Right cardiac atrium (tissue), 5 donors: ENCODE measurements around the gene NUBP2. TPM values are rescaled to one million over a fixed set of nuclear protein-coding genes. Genes with fewer than 3 reads are reported as not detected.
A peak's percentile ranks its signal among the peaks of the same experiment; 100 is the strongest.
"Not testable (repeated sequence)": the region's sequence is repeated elsewhere in the genome, so short reads cannot be mapped to it uniquely, and the experiment has no call there.

Experiments
- ATAC-seq, 2 donors: fragments of 200-7000 bp; cut with Tn5 transposase; one replicate each; pipeline versions ENCODE4 v1.8.0 to v1.9.1; 2020; ENCODE audit warnings: moderate library complexity in 2 of 2, mild to moderate bottlenecking in 1 of 2
- DNase-seq, 3 donors: peaks; one replicate each; pipeline ENCODE4 v3.0.0-alpha.2; 2020
- H3K27ac ChIP-seq: one replicate; pipeline ENCODE4 v1.5.1; 2013; ENCODE audit warnings: mild to moderate bottlenecking, low read length, control low read depth, moderate library complexity
- H3K27me3 ChIP-seq: one replicate; pipeline ENCODE4 v1.6.1; 2013; ENCODE audit not compliant: control insufficient read depth, insufficient read depth
- H3K4me1 ChIP-seq: one replicate; pipeline ENCODE4 v1.6.1; 2013; ENCODE audit warnings: low read length; ENCODE audit not compliant: control insufficient read depth, insufficient read depth
- H3K4me3 ChIP-seq: one replicate; pipeline ENCODE4 v1.5.1; 2013; ENCODE audit warnings: low read length, control low read depth
- H3K9me3 ChIP-seq: one replicate; pipeline ENCODE4 v1.6.1; 2013; ENCODE audit warnings: low read length; ENCODE audit not compliant: control insufficient read depth
- WGBS: extraction: QIAGEN DNeasy Blood & Tissue Kit; methylation state at CpG from one replicate; pipeline ENCODE4 v1.1.7; 2013; 5-methylcytosine and 5-hydroxymethylcytosine counted together
- intact Hi-C, 4 donors: fragments of 100-400 bp; cut with DNase I; formaldehyde crosslinking; loops; one replicate each; pipeline versions ENCODE4 v1.11.0 to v1.14.0; 2022 to 2023
- polyA plus RNA-seq: library from polyadenylated mRNA; stranded (reverse); fragments of 200-250 nt; gene quantifications from one replicate; pipeline ENCODE4 v1.2.3, GENCODE V29; 2013
- total RNA-seq, 4 donors: library from RNA; stranded (reverse); fragmentation: NEBNext Ultra II Directional; extraction: Animal tissue kit (Norgen Biotek cat#: 25700); gene quantifications; one replicate each; pipeline ENCODE4 v1.2.1, GENCODE V29; 2021
- donor health status: healthy with polysubstance abuse.
- donor health status: DM: no; HTN: yes; CAD: no.
- donor health status: DM: no; HTN: no; CAD: no.
- donor health status: DM: no; HTN: yes; CAD: no; lungs with severe emphysema.
- donor health status: DM: yes; HTN: yes; CAD: no.

The NUBP2 gene
- total and polyA plus RNA-seq, 5 donors = 33.1 to 45.3 (median 37.7) TPM

DNA sequence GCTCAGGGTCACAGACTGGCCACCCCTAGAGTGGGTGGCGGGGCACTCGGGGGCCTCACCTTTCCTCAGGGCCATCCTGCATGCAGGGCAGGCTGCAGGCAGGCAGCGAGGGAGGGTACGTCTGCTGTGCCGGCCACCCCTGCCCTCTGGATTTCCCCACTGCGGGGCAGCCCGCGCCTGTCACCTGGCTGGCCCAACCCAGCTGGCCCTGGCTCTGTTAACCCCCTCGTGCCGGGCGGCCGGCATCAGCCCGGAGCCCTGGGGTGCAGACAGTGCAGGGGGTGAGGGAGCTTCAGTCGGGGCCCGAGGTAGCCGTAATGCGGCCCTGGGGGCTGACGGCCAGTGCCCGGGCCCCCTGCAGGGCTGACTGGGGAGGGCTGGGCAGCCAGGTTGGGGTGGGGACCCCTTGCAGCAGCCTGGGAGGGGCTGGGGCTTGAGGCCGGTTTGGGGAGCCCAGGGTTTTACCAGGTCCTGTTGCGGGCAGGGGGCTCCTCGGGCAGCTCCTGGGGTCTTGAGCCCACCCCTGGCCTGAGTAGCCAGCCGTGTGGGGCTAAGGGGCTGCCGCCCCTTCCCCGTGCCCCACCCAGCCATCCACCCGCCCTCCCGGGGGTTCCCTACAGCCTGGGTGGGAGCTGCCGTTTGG lies 10.9 kb downstream of the NUBP2 start, which contains the start of gene IGFALS:
IGFALS (minus strand) TSS at position 128 of the 643 bp plus-strand sequence; CDS start at position 75, 53 bp downstream.
- ATAC-seq = peak in 1 of 2 donors; percentile 8
- no peaks in the 10 kb centered on the region for H3K9me3 ChIP-seq

DNA sequence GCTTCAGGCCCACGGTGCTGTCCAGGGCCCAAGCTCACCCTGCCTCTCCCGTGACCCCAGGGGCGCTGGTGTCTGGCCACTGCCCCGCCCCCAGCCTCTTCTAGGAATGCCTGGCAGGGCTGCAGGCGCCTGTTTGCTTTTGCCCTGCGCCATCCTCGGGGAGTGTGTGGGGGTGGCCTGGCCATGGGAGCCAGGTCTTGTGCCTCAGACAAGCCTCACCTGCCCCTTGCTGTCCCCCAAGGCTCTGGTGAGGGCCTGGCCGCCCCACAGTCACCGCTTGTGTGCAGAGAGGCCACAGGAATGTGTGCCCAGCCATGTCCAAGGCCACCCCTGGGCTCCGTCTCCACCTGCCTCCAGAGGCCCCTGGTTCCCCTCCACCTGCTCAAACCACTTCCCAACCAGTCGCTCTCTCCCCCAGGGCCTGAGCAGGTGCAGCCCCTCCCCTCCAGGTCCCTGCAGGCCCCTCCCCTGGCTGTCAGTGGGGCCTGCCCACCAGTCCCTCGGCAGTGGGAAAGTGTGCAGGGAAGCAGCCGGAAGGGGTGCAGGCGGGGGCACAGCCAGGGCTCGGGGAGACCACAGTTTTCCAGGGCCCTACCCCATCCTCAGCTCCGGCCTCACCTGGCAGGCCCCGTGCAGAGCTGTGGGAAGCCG lies 11.6 kb downstream of the NUBP2 start:
- ATAC-seq (no peak), DNase-seq (peak in 2 of 3 donors; percentile 40 to 55)
- intact Hi-C loops = no loop called here
- Histone ChIP-seq H3K27ac (no peak overlapping the region), H3K4me3 (no peak overlapping the region), H3K27me3 (no peaks in the 10 kb centered on the region), H3K4me1 (no peaks in the 10 kb centered on the region), H3K9me3 (no peaks in the 10 kb centered on the region)
- WGBS = 64% methylated on average over 18 of the region's 18 CpGs

More for the DNA sequence above, 10.9 kb downstream of the NUBP2 start, which contains the start of gene IGFALS:
- Histone ChIP-seq H3K27ac (no peak within 1 kb of the TSS), H3K4me1 (no peaks in the 10 kb centered on the region), H3K4me3 (no peak within 1 kb of the TSS), H3K27me3 (no peaks in the 10 kb centered on the region)
- DNase-seq = peak in 1 of 3 donors; percentile 46
- intact Hi-C loops = no loop called here
- 58% methylated on average over 28 of the region's 28 CpGs for WGBS

DNA sequence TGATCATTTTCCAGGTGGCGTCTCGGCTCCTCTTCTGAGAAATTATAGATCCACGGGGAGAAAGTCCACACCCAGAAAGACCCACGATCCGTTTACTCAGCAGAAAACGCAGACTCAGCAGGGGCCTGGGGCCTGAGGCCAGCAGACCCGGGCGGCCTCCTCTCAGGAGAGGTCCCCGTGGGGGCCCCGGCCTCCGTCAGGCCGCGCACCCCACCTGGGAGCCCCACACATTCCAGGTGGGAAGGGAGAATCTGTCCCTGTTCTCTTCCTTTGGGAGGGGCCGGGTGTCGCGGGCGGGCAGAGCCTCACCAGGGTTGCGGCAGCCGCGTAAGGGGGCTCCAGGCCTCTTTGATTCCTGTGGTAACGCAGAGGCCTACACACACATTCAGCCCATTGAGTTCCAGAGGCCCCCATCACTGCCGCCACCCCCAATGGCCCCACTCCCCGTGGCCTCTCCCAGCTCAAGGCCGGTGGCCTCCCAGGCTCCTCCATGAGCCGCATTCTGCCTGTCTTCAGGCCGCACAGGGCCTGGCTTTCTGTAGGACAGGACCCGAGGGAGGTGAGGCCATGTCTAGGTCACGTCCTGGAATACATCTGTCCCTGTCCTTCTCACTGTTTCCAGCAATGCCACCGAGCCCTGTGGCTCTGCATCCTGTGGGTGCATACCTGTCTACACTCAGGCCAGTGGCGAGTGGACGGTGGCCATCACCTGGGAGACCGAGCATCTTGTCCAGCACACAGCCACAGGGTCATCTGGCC lies 12.3 kb downstream of the NUBP2 start:
- no peak overlapping the region for H3K4me3 ChIP-seq
- ATAC-seq (no peak), DNase-seq (peak in 2 of 3 donors; percentile 28 to 54)
- intact Hi-C loops = no loop called here
- no peaks in the 10 kb centered on the region for H3K4me1 ChIP-seq
- WGBS = 85% methylated on average over 32 of the region's 32 CpGs
- H3K27me3 ChIP-seq = no peaks in the 10 kb centered on the region
- no peaks in the 10 kb centered on the region for H3K9me3 ChIP-seq
- H3K27ac ChIP-seq = no peak overlapping the region

DNA sequence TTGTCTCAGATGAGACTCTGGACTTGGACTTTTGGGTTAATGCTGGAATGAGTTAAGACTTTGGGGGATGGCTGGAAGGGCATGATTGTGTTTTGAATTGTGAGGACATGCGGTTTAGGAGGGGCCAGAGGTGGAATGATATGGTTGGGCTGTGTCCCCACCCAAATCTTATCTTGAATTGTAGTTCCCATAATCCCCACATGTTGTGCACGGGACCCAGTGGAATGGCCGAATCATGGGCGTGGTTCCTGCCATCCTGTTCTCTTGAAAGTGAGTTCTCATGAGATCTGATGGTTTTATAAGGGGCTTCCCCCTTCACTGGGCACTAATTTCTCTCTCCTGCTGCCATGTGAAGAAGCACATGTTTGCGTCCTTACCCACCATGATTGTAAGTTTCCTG lies 16.5 kb downstream of the NUBP2 start:
- DNase-seq = peak in 1 of 3 donors; percentile 24
- WGBS = 83% methylated on average over 5 of the region's 5 CpGs
- H3K27ac ChIP-seq, H3K9me3 ChIP-seq, H3K4me1 ChIP-seq, intact Hi-C loops, H3K27me3 ChIP-seq, H3K4me3 ChIP-seq, ATAC-seq: not testable (repeated sequence)

DNA sequence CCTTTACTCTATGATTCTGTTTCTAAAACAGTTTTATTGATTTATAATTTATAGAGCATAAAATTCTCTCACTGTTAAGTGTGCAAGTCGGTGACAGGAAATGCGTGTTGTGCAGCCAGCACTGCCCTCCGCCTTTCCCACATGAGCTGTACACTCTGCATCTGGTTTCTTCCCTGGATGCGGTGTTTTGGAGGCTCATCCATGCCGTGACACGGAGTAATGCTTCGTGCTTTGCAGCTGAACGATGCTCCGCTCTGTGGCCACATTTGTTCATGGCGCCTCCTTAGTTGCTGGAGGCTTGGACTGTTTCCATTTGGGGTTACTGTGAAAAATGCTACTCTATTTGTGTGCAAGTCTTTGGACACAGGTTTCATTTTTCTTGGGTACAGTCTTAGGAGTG lies 17.9 kb downstream of the NUBP2 start:
- ATAC-seq = no peak
- 84% methylated on average over 10 of the region's 10 CpGs for WGBS
- intact Hi-C loops = no loop called here

DNA sequence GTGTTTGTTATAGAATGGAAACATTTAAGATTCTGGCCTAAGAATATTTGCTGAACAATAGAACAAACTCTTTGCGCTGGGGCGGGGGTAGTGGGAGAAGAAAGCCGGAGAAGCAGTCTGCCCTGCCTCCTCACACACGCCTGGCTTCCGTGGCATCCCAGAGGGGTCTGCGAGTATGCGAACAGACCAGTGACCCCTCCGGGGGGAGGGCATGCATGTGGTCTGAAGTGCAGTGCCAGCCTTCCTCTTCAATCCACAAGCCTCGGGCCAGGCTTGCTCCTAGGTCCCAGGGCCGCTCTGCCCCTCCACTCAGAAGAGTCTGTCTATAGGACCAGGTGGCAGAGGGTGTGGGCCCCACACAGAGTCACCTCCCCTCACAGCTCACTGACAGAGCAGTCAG lies 24.9 kb downstream of the NUBP2 start:
- WGBS = 92% methylated on average over 10 of the region's 10 CpGs
- intact Hi-C loops = no loop called here
- Histone ChIP-seq H3K4me3 (no peak overlapping the region), H3K27me3 (no peaks in the 10 kb centered on the region), H3K4me1 (no peaks in the 10 kb centered on the region), H3K9me3 (no peaks in the 10 kb centered on the region), H3K27ac (no peak overlapping the region)
- ATAC-seq (peak in 1 of 2 donors; percentile 11), DNase-seq (peak in 2 of 3 donors; percentile 14 to 47)

More for the DNA sequence above, 17.9 kb downstream of the NUBP2 start:
- Histone ChIP-seq H3K27me3 (no peaks in the 10 kb centered on the region), H3K27ac (no peak overlapping the region), H3K4me3 (no peak overlapping the region), H3K4me1 (no peaks in the 10 kb centered on the region), H3K9me3 (no peaks in the 10 kb centered on the region)
- DNase-seq = no peak

DNA sequence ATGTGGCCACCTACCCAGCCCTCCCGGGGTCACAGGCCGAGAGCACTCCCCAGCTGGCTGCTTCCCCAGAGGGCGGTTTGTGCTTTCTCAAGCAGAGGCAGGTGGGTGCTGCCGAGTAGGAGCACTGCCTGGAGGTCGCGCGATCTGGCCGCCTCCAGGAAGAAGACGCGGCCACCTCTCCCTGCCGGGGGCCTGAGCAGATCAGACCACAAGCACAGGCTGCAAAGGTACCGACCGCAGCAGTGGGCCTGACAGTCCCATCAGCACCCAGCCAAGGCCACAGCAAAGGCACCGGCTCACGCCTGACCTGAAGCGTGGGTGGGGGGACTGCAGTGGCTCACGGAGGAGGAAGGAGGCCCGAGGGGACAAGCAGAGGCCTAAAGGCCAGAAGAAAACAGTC lies 25.9 kb downstream of the NUBP2 start:
- intact Hi-C loops = no loop called here
- DNase-seq = peak in 1 of 3 donors; percentile 24
- no peak for ATAC-seq
- H3K4me1 ChIP-seq = no peaks in the 10 kb centered on the region
- no peak overlapping the region for H3K4me3 ChIP-seq
- H3K27ac ChIP-seq = no peak overlapping the region
- H3K9me3 ChIP-seq = no peaks in the 10 kb centered on the region
- 88% methylated on average over 18 of the region's 18 CpGs for WGBS
- H3K27me3 ChIP-seq = no peaks in the 10 kb centered on the region

DNA sequence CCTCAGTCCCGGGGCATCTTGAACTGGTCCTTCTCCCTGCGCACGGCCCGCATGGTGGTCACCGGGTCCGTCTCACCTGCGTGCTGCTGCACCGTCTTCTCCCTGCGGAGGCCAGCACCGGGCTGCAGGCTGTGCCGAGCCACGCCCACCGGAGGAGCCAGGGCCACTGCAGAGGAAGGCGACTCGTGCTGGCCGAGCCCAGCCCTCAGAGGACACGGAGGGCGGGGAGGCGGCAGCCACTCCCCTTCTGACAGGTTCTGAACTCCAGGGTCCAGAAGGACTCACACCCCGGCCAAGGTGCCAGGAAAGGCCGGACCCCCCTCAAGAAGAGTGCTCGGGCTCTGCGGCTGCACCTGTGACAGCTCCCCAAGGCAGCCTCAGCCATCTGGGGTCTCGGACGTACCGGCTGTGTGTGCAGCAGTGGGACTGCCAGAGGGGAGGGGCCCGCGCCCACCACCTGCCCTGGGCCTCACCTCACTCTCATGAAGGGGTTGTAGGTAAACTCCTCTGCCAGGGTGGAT lies 26.6 kb downstream of the NUBP2 start:
- Histone ChIP-seq H3K27ac (no peak overlapping the region), H3K4me1 (no peaks in the 10 kb centered on the region), H3K9me3 (no peaks in the 10 kb centered on the region), H3K27me3 (no peaks in the 10 kb centered on the region), H3K4me3 (no peak overlapping the region)
- DNase-seq (peak in 1 of 3 donors; percentile 49), ATAC-seq (no peak)
- WGBS = 77% methylated on average over 28 of the region's 28 CpGs
- intact Hi-C loops = no loop called here

DNA sequence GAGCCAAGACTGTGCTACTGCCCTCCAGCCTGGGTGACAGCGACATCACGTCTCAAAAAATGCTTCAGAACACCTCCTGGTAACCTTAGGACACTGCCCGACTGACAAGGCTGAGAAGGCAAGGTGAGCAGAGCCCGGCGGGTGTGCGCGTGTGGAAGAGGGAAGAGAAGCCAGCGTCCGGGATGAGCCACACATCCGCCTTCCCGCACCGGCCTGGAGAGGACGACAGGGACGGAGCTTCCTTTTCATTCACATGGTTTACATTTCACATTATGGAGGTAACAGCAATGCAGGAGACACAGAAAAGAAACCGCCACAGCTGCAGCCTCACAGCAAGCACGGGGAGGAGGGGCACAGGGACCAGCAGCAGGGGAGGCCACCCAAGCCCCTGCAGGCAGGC lies 27.3 kb downstream of the NUBP2 start:
- peak in 1 of 3 donors; percentile 16 for DNase-seq
- H3K27me3 ChIP-seq = no peaks in the 10 kb centered on the region
- WGBS = 93% methylated on average over 16 of the region's 16 CpGs
- intact Hi-C loops = no loop called here
- no peak overlapping the region for H3K4me3 ChIP-seq
- H3K9me3 ChIP-seq = no peaks in the 10 kb centered on the region
- ATAC-seq = no peak
- no peak overlapping the region for H3K27ac ChIP-seq
- H3K4me1 ChIP-seq = no peaks in the 10 kb centered on the region

DNA sequence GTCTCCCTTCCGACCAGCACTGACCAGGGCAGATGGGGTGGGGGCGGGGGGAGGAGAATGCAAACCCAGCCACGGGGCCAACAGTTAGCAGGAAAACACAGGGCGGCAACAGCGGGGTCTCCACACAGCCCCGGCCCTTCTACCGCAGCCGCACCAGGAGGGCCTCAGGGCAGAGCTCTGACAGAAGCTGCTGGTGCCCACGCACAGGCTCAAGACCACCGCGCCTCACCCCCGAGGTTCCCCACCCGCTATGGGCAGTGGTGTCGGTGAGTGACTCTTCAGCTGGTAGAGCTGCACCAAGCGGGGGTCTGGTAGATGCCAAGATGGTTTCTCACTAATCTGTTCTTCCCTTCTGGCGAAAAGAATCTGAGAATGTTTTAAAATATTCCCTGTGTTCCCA lies 27.8 kb downstream of the NUBP2 start:
- H3K4me1 ChIP-seq = no peaks in the 10 kb centered on the region
- ATAC-seq (no peak), DNase-seq (peak in 1 of 3 donors; percentile 26)
- 95% methylated on average over 16 of the region's 16 CpGs for WGBS
- intact Hi-C loops = no loop called here
- no peaks in the 10 kb centered on the region for H3K9me3 ChIP-seq
- no peaks in the 10 kb centered on the region for H3K27me3 ChIP-seq
- H3K4me3 ChIP-seq = no peak overlapping the region
- H3K27ac ChIP-seq = no peak overlapping the region

DNA sequence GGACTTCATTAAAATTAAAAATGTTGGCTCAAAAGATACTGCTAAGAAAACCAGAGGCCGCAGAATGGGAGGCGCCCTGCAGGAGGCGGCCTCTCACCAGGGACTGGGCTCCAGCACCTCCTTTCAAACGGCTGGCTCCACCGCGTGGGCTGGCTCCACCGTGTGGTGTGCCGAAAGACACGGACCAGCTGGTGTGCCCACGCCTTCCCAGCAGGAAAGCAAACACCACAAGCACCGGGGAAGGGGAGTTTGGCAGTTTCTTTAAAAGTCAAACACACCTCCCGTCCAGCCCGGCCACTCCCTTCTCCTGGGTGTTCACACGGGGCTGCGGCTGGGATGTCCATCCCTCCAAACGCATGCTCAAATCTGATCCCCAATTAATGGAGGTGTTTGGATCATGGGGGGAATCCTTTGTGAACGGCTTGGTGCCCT lies 30.0 kb downstream of the NUBP2 start:
- H3K9me3 ChIP-seq = no peaks in the 10 kb centered on the region
- H3K27ac ChIP-seq = no peak overlapping the region
- no peaks in the 10 kb centered on the region for H3K27me3 ChIP-seq
- 23% methylated on average over 17 of the region's 17 CpGs for WGBS
- peak; percentile 74 to 94 (median 92) for DNase-seq
- ATAC-seq = peak; percentile 85 to 91
- no peak overlapping the region for H3K4me3 ChIP-seq
- intact Hi-C loops = no loop called here
- no peaks in the 10 kb centered on the region for H3K4me1 ChIP-seq
